ENCODE measurements around the gene VDAC2. TPM values are rescaled to one million over a fixed set of nuclear protein-coding genes. Genes with fewer than 3 reads are reported as not detected.

The VDAC2 gene
- polyA plus RNA-seq, 1 experiment = 80.9 TPM

GRCh38 chr10:75244487-75245353 is 34.1 kb downstream of the VDAC2 start:
- Histone ChIP-seq H3K36me3 (ENCODE audit: control insufficient read depth, insufficient read depth, low read length) (no peaks in the 10 kb centered on the region), H3K4me3 (ENCODE audit: low read depth, low read length) (no peak overlapping the region), H3K27me3 (ENCODE audit: control insufficient read depth, insufficient read depth, low read length) (0 out of 2 replicates have a peak, but pooled peaks cover 3% of the 10 kb centered on the region)
- ChIA-PET POLR2A (no interaction called here), CTCF (interaction anchor here (4.3 kb wide), 1 partner anchor 9 kb away, joined by 33 read pairs; the partner anchor contains the start of gene COMTD1)
- TF ChIP-seq CTCF (IDR thresholded peaks at IDR 0.05; ENCODE audit: insufficient read depth, low read depth, low read length) = no peak
- no peak for DNase-seq (ENCODE audit: low read depth)

GRCh38 chr10:75245354-75246250 is 35.0 kb downstream of the VDAC2 start:
- no peak for TF ChIP-seq CTCF (IDR thresholded peaks at IDR 0.05; ENCODE audit: insufficient read depth, low read depth, low read length)
- H3K4me3 ChIP-seq (ENCODE audit: low read depth, low read length) = no peak overlapping the region
- 0 out of 2 replicates have a peak, but pooled peaks cover 3% of the 10 kb centered on the region for H3K27me3 ChIP-seq (ENCODE audit: control insufficient read depth, insufficient read depth, low read length)
- DNase-seq (ENCODE audit: low read depth) = no peak
- POLR2A ChIA-PET = no interaction called here
- no peaks in the 10 kb centered on the region for H3K36me3 ChIP-seq (ENCODE audit: control insufficient read depth, insufficient read depth, low read length)
- CTCF ChIA-PET = interaction anchor here (4.3 kb wide), 1 partner anchor 10 kb away, joined by 33 read pairs; the partner anchor contains the start of gene COMTD1

GRCh38 chr10:75246506-75246905 is 35.9 kb downstream of the VDAC2 start:
- no peak for TF ChIP-seq CTCF (IDR thresholded peaks at IDR 0.05; ENCODE audit: insufficient read depth, low read depth, low read length)
- Histone ChIP-seq H3K4me3 (ENCODE audit: low read depth, low read length) (no peak overlapping the region), H3K36me3 (ENCODE audit: control insufficient read depth, insufficient read depth, low read length) (no peaks in the 10 kb centered on the region), H3K27me3 (ENCODE audit: control insufficient read depth, insufficient read depth, low read length) (0 out of 2 replicates have a peak, but pooled peaks cover 3% of the 10 kb centered on the region)
- CTCF ChIA-PET = interaction anchor here (4.3 kb wide), 1 partner anchor 11 kb away, joined by 33 read pairs; the partner anchor contains the start of gene COMTD1
- DNase-seq (ENCODE audit: low read depth) = no peak
- POLR2A ChIA-PET = no interaction called here

- CTCF ChIA-PET = interaction anchor here (4.3 kb wide), 1 partner anchor 12 kb away, joined by 33 read pairs; the partner anchor contains the start of gene COMTD1
- Histone ChIP-seq H3K4me3 (ENCODE audit: low read depth, low read length) (no peak overlapping the region), H3K27me3 (ENCODE audit: control insufficient read depth, insufficient read depth, low read length) (no peaks in the 10 kb centered on the region), H3K36me3 (ENCODE audit: control insufficient read depth, insufficient read depth, low read length) (no peaks in the 10 kb centered on the region)
- no peak for DNase-seq (ENCODE audit: low read depth)
- no peak for TF ChIP-seq CTCF (IDR thresholded peaks at IDR 0.05; ENCODE audit: insufficient read depth, low read depth, low read length)
- POLR2A ChIA-PET = no interaction called here
Measured at GRCh38 chr10:75247797-75248196, 37.2 kb downstream of the VDAC2 start.

GRCh38 chr10:75250934-75251333 is 40.3 kb downstream of the VDAC2 start:
- H3K27me3 ChIP-seq (ENCODE audit: control insufficient read depth, insufficient read depth, low read length) = no peaks in the 10 kb centered on the region
- DNase-seq (ENCODE audit: low read depth) = no peak
- no peak for TF ChIP-seq CTCF (IDR thresholded peaks at IDR 0.05; ENCODE audit: insufficient read depth, low read depth, low read length)
- CTCF ChIA-PET = no interaction called here
- POLR2A ChIA-PET = no interaction called here
- H3K4me3 ChIP-seq (ENCODE audit: low read depth, low read length) = no peak overlapping the region
- H3K36me3 ChIP-seq (ENCODE audit: control insufficient read depth, insufficient read depth, low read length) = no peaks in the 10 kb centered on the region

All from BJ (cell line).